RWPE1 (cell line): ENCODE data around the gene MBNL2.

Experiments
- CTCF ChIA-PET: fragments of 350-600 bp; sonication (Branson Sonifier 250); formaldehyde crosslinking; extraction: SDS; loops from one replicate; lab custom pipeline; 2021; lab: Yijun Ruan, JAX
- POLR2A ChIA-PET: fragments of 400-600 bp; formaldehyde crosslinking; extraction: SDS; loops from one replicate; lab custom pipeline; 2020; ENCODE audit warnings: antibody characterized with exemption; ENCODE audit not compliant: low non-redundant PET; lab: Yijun Ruan, JAX
- DNase-seq: peaks from one replicate; pipeline ENCODE4 v3.0.0; 2012; ENCODE audit warnings: low spot score
- H3K27ac ChIP-seq: fragments of 450-650 bp; 2 replicates; pipeline ENCODE4 v1.5.1; 2017
- CTCF ChIP-seq: fragments of 450-650 bp; conservative IDR thresholded peaks from 2 replicates; pipeline ENCODE4 v1.5.1; 2017; ENCODE audit warnings: low read depth, mild to moderate bottlenecking

The MBNL2 gene

DNA sequence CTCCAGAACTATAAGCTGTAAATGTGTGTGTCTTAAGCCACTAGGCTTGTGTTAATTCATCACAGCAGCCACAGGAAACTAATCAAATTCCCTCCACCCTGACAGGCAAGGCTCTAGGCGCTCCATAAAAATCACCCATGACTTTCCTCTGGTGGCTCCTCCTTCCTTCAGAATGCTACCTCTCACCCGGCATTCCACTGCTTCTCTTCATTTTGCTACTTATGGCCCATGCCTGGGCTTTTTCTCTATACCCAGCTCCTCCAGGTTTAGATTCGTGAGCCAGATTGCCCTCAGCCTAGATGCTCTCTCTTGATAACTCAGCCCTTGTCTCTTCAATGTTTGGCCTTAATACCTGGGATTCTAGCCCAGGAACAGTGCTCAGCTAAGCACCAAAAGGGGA lies 36.4 kb upstream of the MBNL2 start:
- ChIA-PET POLR2A (no interaction called here), CTCF (interaction anchor here (0.6 to 0.8 kb wide), 2 partner anchors 76 to 181 kb away, joined by 3 to 5 read pairs; no protein-coding TSS in a partner anchor)
- no peak for TF ChIP-seq CTCF
- no peak overlapping the region for H3K27ac ChIP-seq
- no peak for DNase-seq

- CTCF ChIA-PET, result interaction anchor here (0.7 kb wide), 1 partner anchor 37 kb away, joined by 3 read pairs; no protein-coding TSS in a partner anchor
- peak; percentile 14 for DNase-seq
- no peak overlapping the region for H3K27ac ChIP-seq
- POLR2A ChIA-PET, result no interaction called here
- no peak for TF ChIP-seq CTCF
These were observed 33.9 kb upstream of the MBNL2 start for GRCh38 chr13:97188207-97188606.

- no peak overlapping the region for H3K27ac ChIP-seq
- CTCF ChIA-PET, result no interaction called here
- no peak for DNase-seq
- POLR2A ChIA-PET, result no interaction called here
- TF ChIP-seq CTCF, result no peak
These were observed 32.2 kb upstream of the MBNL2 start for GRCh38 chr13:97189928-97190327.

GRCh38 chr13:97191142-97191541 lies 31.0 kb upstream of the MBNL2 start:
- TF ChIP-seq CTCF, result no peak
- POLR2A ChIA-PET, result no interaction called here
- no peak for DNase-seq
- no peak overlapping the region for H3K27ac ChIP-seq
- CTCF ChIA-PET, result interaction anchor here (2.2 kb wide), 1 partner anchor 81 kb away, joined by 7 read pairs; no protein-coding TSS in a partner anchor

GRCh38 chr13:97191615-97192014 lies 30.5 kb upstream of the MBNL2 start:
- POLR2A ChIA-PET, result no interaction called here
- no peak for DNase-seq
- TF ChIP-seq CTCF, result no peak
- CTCF ChIA-PET, result interaction anchor here (1.0 to 2.2 kb wide), 2 partner anchors 41 to 82 kb away, joined by 3 to 7 read pairs; no protein-coding TSS in a partner anchor
- no peak overlapping the region for H3K27ac ChIP-seq

- ChIA-PET POLR2A (no interaction called here), CTCF (interaction anchor here (1.0 to 2.2 kb wide), 2 partner anchors 42 to 82 kb away, joined by 3 to 7 read pairs; no protein-coding TSS in a partner anchor)
- no peak overlapping the region for H3K27ac ChIP-seq
- no peak for DNase-seq
- no peak for TF ChIP-seq CTCF
These were observed 30.0 kb upstream of the MBNL2 start for GRCh38 chr13:97192166-97192565.
